ENCODE results near the gene MRPL41. TPM values are rescaled to one million over a fixed set of nuclear protein-coding genes. Genes with fewer than 3 reads are reported as not detected.

The MRPL41 gene
- total and polyA plus RNA-seq, 2 of the 13 experiments (the other 11 are each of a cell fraction or from before 2014, with no cell fraction given), result 20.9 to 54.0 TPM

DNA sequence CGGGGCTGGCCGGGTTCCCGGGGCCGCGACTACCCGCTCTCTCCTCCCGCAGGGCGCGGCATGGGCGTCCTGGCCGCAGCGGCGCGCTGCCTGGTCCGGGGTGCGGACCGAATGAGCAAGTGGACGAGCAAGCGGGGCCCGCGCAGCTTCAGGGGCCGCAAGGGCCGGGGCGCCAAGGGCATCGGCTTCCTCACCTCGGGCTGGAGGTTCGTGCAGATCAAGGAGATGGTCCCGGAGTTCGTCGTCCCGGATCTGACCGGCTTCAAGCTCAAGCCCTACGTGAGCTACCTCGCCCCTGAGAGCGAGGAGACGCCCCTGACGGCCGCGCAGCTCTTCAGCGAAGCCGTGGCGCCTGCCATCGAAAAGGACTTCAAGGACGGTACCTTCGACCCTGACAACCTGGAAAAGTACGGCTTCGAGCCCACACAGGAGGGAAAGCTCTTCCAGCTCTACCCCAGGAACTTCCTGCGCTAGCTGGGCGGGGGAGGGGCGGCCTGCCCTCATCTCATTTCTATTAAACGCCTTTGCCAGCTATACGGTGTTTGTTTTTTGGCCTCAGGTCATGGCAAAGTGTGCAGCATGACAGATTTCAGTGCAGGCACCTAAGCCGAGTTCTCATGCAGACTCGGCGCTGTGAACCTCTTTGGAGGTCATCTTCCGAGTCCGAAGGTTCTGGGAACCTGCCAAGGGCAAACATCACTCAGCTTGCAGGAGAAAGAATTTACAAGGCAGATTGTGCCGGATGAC, 516 bp downstream of the MRPL41 start (continued):
- TF ChIP-seq, protein P1, sequence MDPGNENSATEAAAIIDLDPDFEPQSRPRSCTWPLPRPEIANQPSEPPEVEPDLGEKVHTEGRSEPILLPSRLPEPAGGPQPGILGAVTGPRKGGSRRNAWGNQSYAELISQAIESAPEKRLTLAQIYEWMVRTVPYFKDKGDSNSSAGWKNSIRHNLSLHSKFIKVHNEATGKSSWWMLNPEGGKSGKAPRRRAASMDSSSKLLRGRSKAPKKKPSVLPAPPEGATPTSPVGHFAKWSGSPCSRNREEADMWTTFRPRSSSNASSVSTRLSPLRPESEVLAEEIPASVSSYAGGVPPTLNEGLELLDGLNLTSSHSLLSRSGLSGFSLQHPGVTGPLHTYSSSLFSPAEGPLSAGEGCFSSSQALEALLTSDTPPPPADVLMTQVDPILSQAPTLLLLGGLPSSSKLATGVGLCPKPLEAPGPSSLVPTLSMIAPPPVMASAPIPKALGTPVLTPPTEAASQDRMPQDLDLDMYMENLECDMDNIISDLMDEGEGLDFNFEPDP (CRISPR knock-in tag; conservative IDR thresholded peaks at IDR 0.05), result no peak
- TF ChIP-seq GTF3A (CRISPR knock-in tag; conservative IDR thresholded peaks at IDR 0.05) (no peak), ZBTB1 (CRISPR knock-in tag; IDR thresholded peaks at IDR 0.05; ENCODE audit: borderline replicate concordance) (no peak), HOXA3 (CRISPR knock-in tag; IDR thresholded peaks at IDR 0.05) (peak; percentile 37; the same call in 1 of the 2 replicates), PHF21A (CRISPR knock-in tag; IDR thresholded peaks at IDR 0.05) (0 out of 2 replicates have a peak, but pooled peaks have one; percentile 24), KDM6A (CRISPR knock-in tag; IDR thresholded peaks at IDR 0.05; ENCODE audit: low read depth) (no peak), ZNF333 (CRISPR knock-in tag; IDR thresholded peaks at IDR 0.05; ENCODE audit: borderline replicate concordance) (no peak), DNMT3B (CRISPR knock-in tag; conservative IDR thresholded peaks at IDR 0.05) (no peak), SNAPC2 (CRISPR knock-in tag; IDR thresholded peaks at IDR 0.05) (no peak), BRD4 (CRISPR knock-in tag; IDR thresholded peaks at IDR 0.05) (no peak), ZNF607 (CRISPR knock-in tag; IDR thresholded peaks at IDR 0.05; ENCODE audit: borderline replicate concordance) (no peak), TEAD2 (CRISPR knock-in tag; IDR thresholded peaks at IDR 0.05) (no peak), RBM22 (optimal IDR thresholded peaks at IDR 0.05; ENCODE audit: low read length) (peak; percentile 74), KDM3A (CRISPR knock-in tag; IDR thresholded peaks at IDR 0.05; ENCODE audit: low read depth) (no peak), FOXK2 (IDR thresholded peaks at IDR 0.05) (no peak), NFRKB (IDR thresholded peaks at IDR 0.05) (no peak), PCBP2 (optimal IDR thresholded peaks at IDR 0.05; ENCODE audit: low read depth, low read length, poor library complexity, severe bottlenecking) (no peak), SCMH1 (CRISPR knock-in tag; IDR thresholded peaks at IDR 0.05; ENCODE audit: borderline replicate concordance) (no peak), TBX3 (IDR thresholded peaks at IDR 0.05; ENCODE audit: borderline replicate concordance) (no peak), TSC22D2 (CRISPR knock-in tag; IDR thresholded peaks at IDR 0.05; ENCODE audit: borderline replicate concordance) (0 out of 2 replicates have a peak, but pooled peaks have one; percentile 31), ZNF792 (CRISPR knock-in tag; IDR thresholded peaks at IDR 0.05) (no peak), GABPB1 (CRISPR knock-in tag; IDR thresholded peaks at IDR 0.05) (peak; percentile 16; the same call in 1 of the 2 replicates), KLF6 (CRISPR knock-in tag; IDR thresholded peaks at IDR 0.05) (0 out of 2 replicates have a peak, but pooled peaks have one; percentile 7), SAP130 (CRISPR knock-in tag; IDR thresholded peaks at IDR 0.05; ENCODE audit: low read depth) (no peak; the same call in 1 of the 2 replicates), ZFY (CRISPR knock-in tag; IDR thresholded peaks at IDR 0.05) (peak; percentile 7)
- TF ChIP-seq, protein P2, sequence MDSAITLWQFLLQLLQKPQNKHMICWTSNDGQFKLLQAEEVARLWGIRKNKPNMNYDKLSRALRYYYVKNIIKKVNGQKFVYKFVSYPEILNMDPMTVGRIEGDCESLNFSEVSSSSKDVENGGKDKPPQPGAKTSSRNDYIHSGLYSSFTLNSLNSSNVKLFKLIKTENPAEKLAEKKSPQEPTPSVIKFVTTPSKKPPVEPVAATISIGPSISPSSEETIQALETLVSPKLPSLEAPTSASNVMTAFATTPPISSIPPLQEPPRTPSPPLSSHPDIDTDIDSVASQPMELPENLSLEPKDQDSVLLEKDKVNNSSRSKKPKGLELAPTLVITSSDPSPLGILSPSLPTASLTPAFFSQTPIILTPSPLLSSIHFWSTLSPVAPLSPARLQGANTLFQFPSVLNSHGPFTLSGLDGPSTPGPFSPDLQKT (CRISPR knock-in tag; IDR thresholded peaks at IDR 0.05; ENCODE audit: borderline replicate concordance), result no peak
- TF ChIP-seq, protein P3, sequence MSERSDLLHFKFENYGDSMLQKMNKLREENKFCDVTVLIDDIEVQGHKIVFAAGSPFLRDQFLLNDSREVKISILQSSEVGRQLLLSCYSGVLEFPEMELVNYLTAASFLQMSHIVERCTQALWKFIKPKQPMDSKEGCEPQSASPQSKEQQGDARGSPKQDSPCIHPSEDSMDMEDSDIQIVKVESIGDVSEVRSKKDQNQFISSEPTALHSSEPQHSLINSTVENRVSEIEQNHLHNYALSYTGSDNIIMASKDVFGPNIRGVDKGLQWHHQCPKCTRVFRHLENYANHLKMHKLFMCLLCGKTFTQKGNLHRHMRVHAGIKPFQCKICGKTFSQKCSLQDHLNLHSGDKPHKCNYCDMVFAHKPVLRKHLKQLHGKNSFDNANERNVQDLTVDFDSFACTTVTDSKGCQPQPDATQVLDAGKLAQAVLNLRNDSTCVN (CRISPR knock-in tag; IDR thresholded peaks at IDR 0.05; ENCODE audit: borderline replicate concordance), result no peak
- TF ChIP-seq, protein P4, sequence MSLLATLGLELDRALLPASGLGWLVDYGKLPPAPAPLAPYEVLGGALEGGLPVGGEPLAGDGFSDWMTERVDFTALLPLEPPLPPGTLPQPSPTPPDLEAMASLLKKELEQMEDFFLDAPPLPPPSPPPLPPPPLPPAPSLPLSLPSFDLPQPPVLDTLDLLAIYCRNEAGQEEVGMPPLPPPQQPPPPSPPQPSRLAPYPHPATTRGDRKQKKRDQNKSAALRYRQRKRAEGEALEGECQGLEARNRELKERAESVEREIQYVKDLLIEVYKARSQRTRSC (CRISPR knock-in tag; IDR thresholded peaks at IDR 0.05; ENCODE audit: low read depth), result no peak

Measured in HepG2 (cell line).